Effector CD4-positive, alpha-beta T cell (primary cell): ENCODE data around the gene TMEM214.
A peak's percentile ranks its signal among the peaks of the same experiment; 100 is the strongest.

Experiments used
- DNase-seq: peaks from one replicate; pipeline ENCODE4 v3.0.0-alpha.2; 2020
- total RNA-seq: gene quantifications from one replicate; lab custom pipeline; 2026; lab: John Stamatoyannopoulos, UW

TMEM214 gene, protein sequence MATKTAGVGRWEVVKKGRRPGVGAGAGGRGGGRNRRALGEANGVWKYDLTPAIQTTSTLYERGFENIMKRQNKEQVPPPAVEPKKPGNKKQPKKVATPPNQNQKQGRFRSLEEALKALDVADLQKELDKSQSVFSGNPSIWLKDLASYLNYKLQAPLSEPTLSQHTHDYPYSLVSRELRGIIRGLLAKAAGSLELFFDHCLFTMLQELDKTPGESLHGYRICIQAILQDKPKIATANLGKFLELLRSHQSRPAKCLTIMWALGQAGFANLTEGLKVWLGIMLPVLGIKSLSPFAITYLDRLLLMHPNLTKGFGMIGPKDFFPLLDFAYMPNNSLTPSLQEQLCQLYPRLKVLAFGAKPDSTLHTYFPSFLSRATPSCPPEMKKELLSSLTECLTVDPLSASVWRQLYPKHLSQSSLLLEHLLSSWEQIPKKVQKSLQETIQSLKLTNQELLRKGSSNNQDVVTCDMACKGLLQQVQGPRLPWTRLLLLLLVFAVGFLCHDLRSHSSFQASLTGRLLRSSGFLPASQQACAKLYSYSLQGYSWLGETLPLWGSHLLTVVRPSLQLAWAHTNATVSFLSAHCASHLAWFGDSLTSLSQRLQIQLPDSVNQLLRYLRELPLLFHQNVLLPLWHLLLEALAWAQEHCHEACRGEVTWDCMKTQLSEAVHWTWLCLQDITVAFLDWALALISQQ
- total RNA-seq, result 27.6 reads per million, percentile 54 among the genes with 10 or more reads in this experiment

DNA sequence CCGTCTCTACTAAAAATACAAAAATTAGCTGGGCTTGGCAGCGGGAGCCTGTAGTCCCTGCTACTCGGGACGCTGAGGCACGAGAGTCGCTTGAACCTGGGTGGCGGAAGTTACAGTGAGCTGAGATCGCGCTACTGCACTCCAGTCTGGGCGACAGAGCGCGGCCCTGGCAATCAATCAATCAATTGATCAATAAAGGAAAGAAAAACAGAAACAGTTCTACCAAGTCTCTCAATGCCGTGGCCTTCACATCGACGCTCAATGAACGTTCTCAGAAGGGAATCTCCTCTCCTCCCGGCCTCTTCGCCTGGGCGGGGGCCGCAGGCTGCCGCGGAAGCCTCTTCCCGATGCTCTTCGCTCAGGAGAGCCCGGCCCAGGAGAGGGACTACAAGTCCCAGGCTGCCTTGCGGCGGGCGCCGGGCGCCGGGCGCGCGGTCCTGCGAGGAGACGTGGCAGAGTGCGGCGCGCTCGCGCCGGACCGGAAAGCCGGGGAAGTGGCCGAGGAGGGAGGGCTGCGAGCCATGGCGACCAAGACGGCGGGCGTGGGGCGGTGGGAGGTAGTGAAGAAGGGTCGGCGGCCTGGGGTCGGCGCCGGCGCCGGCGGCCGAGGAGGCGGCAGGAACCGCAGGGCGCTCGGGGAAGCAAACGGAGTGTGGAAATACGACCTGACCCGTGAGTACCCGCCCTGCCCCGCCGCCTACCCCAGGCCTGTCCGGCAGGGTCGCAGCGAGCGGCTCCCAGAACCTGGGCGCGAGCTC, at the start of gene TMEM214:
Gene TMEM214 (plus strand): TSS at position 471 of the 758 bp plus-strand sequence. CDS start 51 bp downstream, at position 522.
- peak; percentile 71 for DNase-seq

DNA sequence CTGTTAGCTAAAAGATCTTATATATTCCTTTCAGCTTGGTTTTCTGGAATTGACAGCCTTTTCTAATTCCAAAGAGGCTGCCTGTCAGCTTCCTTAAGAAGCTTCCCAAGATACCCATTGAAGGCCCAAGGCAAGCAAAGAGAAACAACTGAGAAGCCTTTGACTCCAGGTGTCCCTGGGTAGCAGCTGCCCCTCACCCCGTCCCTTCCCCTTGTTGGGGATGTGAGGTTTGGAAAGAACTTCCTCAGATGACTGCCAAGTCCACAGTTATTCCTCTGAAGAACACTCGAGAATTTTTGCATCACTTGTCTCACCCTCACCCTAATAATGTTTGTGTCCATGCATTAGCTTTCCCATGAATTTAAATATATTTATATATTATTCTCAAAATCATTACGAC, 49.0 kb upstream of the TMEM214 start:
- DNase-seq, result no peak

DNA sequence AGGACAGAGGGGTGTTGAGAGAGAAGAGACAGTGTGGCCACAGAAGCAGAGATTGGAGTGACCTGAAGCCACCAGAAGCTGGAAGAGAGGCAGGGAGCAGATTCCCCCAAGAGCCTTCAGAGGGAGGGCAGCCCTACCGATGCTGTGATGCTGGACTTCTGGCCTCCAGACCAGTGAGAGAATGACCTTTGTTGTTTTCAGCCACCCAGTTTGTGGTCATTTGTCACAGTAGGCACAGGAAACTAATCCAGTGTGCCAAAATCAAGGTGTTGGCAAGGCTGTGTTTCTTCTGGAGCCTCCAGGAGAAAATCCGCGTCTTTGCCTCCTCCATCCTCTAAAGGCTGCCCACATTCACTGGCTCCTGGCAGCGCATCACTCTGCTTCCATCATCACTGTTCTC, 47.0 kb upstream of the TMEM214 start:
- DNase-seq, result no peak

DNA sequence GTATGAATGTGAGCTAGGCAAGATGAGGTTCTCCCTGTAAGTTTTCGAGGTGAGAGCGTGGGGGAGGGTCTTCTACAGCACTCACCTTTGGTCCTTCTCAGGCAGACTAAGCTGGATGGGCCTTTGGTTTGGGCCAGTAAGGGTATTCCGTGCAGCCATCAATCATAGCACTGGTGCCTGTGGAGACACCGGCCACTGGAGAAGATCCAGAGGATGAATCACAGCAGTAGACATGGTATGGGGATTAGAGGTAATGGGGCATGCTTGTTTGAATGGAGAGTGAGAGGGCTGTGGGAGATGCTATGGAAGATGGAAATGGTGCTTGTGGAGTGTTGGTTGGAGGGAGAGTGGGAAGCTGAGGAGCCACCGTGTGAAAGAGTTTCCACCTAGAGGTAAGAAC, 46.2 kb upstream of the TMEM214 start:
- no peak for DNase-seq

DNA sequence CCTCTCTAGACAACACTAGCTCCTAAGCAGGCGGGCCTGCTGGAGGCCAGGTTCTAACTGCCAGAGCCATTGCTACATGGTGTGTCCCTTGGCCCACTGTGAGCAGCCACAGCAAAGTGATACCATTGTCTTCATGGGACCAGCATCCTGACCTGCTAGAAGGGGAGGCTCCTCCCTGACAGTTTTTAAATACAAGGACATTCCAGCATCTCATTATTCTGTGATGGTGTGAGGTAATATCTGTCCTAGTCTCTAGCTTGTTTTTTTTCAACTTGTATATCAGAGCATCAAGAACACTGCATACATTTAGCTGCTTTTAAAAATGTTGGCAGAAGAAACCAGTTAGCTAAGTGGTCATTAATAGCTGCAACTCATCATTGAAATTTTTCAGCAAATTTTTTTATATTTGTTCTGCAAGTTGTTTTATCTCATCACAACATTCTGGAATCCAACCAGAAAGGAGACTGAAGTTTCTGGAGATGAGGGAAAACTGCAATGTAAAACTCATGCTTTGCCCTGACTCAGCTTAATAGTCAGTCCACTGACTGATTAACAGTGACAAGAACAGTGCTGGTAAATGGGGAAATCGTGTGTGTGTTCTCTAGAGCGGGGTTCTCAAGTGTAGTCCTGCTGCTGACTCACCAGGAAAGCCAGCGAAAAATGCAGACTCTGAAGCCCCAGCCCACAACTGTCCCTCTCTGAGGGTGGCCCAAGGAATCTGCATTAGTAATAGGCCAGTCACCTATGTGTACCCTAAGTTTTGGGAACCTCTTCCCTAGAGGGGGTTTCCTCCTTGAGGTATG, 44.5 kb upstream of the TMEM214 start:
- no peak for DNase-seq

DNA sequence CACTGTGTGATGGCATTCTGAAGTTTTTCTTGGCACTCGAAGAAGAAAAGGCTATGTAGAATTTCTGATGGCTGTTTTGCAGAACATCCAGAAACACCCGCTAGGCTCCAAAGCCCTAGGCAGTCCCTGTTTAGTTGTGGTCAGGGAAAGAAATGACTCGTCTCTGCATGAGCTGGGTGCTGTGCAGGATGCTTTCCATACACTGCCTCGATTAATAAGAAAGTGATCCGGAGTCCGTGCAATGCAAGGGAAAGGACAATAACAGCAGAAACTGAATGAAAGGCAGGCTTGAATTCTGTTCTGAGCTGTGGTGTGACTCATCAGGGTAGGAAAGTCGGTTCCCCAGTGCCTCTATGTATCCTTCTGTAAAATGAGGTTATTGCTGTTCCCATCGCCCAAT, 43.6 kb upstream of the TMEM214 start:
- no peak for DNase-seq

DNA sequence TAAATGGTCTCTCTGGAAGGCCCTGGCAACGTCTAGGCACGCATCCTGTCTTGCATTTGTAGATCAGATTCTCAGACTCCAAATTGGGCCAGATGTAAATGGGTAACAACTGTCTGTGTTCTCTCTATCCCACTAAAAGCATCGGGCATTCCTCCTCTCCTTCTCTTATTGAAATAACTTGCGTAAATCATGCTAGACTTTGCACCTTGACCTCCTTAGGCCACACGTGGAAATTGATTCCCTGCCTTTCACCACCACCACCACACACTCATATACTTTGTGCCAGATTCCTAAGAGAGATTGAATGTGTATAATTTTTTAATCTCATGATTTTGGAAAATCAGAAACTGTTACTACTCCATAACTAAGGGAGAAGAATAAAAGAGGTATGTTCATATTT, 41.0 kb upstream of the TMEM214 start:
- no peak for DNase-seq

DNA sequence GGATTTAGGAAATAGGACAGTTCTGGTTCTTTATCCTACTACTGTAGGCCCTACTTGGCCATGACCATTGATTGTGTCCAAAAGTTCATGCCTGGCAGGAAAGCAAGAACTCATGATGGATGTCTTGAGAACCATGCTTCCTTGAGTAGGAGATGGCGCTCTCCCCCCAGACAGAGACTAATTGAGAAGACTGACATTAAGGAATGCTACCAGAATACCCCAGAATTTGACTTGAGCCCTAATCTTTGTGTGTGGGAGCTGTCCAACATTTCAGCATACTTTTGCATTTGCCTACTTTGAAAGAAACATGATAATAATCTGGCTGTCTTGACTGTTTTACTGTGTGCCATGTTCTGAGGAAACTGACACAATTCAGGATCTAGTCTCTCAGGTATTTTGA, 39.0 kb upstream of the TMEM214 start:
- DNase-seq, result no peak

DNA sequence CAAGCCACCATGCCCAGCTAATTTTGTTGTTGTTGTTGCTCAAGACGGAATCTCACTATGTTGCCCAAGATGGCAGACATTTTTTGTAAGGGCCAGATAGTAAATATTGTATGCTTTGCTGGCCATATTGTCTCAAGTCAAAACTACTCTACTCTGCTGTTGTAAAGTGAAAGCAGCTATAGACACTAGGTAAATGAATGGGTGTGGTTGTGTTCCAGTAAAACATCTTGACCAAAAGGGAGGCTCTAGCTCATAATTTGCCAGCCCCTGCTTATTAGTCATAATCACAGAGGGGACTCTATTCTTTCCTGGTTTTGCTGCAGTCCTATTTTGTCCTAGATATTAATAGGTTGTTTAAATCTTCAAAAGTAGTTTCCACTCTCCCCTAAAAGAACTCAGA, 37.8 kb upstream of the TMEM214 start:
- no peak for DNase-seq

DNA sequence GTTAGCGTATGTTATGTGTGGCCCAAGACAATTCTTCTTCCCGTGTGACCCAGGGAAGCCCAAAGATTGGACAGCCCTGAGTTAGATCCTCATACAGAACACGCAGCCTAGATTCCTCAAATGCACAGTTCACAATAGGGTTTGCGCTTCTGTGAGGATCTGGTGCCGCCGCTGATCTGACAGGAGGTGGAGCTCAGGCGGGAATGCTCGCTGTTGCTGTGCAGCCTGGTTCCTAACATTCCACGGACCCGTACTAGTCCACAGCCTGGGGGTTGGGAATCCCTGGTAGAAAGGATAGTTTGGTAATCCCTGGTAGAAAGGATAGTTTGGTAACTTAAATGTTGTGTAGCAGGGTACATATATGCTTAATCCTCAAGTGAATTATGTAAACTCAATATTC, 35.4 kb upstream of the TMEM214 start:
- no peak for DNase-seq

DNA sequence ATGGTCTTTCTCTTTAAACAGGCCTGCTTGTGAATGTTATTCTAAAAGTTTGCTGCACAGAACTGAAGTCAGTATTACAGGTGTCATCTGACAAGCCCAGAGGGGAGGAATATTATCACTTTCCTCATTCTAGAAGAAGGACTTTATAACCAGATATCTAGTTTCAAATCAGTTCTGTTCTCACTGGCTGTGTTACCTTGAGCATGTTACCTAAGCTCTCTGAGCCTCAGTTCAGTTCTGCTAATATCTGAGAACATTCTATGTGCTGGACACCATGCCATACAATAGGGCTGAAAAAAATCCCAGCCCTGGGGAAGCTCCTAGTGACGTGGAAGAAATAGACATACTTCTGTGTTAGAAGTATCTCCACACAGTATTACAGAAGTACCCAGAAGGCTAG, 34.4 kb upstream of the TMEM214 start:
- no peak for DNase-seq

DNA sequence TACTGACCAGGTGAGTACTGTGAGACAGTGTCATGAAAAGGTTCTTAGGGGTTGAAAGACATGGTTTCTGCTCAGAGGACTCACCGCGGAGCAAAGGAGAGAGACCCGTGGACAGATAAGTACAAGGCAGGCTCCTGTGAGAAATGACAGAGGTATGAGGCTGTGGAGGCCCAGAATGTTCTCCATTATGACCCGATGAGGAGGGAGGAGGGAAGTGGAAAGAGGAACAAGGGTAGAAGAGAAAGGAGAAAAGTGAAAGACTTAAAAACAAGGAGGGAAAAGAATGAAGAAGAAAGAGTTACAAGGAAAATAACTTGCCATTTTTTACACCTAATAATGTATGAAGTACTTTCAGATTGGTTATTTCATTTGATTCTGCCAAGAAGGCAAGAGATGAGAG, 32.5 kb upstream of the TMEM214 start:
- no peak for DNase-seq

DNA sequence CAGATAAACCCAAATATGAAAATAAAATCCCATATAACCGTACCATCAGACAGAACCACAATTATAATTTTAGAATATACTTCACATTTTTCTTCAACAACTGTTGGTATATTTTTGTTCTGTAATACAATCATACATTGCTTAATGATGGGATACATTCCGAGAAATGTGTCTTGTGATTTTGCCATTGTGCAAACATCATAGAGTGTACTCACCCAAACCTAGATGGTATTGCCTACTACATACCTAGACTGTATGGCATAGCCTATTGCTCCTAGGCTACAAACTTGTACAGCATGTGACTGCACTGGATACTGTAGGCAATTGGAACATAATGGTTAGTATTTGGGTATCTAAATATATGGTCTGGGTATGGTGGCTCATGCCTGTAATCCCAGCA, 31.8 kb upstream of the TMEM214 start:
- DNase-seq, result no peak

DNA sequence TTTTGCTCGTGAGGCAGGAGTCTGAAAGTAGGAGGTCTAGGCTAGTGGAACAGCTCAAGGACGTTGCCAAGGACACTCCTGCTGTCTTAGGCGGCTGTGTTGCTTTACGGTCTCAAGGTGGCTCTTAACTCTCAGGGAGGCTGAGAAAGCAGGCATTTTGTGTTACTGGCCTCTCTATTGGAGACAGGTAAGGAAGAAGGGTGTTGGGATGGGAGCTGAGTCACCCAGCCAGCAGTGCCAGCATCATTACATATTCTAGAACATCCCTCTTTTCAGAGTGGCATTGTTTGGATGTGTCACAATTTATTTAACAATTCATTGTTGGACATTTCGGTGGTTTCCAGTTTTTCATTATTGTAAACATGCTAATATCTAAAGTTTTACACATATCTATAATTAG, 30.8 kb upstream of the TMEM214 start:
- no peak for DNase-seq

DNA sequence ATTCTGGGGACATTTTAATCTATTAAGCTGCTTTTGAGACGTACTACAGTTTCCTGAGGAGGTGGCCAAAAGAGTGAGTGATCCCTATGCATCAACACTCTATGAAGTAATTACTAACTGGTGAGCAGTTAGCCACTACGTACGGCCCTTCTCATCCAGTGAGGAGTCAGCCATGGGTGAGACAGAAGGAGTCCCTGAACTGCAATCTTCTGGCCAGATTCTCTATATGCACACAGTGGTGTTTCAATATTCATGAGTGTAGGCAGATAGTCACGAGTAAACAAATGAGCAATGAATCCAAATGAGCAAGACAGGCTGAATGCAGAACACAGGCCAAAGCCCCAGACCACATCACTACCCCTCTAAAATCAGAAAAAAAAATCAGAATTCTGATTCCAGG, 29.8 kb upstream of the TMEM214 start:
- no peak for DNase-seq

DNA sequence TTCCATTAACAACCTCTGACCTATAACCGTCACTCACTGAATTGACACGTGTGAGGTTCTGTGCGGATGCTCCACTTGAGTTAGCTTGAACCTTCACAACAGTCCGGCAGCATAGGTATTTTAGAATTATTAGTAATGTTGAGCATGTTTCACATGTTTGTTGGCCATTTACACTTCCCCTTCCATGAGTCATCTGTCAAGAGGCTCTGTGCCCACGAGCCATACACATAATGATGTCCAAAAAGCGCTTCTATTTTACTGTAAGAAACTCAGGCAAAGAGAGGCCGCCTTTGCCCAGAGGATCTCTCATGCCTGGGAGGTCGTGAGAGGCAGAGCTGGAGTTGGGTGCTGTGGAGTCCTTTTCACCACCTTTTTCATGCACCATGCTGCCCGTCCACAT, 28.9 kb upstream of the TMEM214 start:
- no peak for DNase-seq

DNA sequence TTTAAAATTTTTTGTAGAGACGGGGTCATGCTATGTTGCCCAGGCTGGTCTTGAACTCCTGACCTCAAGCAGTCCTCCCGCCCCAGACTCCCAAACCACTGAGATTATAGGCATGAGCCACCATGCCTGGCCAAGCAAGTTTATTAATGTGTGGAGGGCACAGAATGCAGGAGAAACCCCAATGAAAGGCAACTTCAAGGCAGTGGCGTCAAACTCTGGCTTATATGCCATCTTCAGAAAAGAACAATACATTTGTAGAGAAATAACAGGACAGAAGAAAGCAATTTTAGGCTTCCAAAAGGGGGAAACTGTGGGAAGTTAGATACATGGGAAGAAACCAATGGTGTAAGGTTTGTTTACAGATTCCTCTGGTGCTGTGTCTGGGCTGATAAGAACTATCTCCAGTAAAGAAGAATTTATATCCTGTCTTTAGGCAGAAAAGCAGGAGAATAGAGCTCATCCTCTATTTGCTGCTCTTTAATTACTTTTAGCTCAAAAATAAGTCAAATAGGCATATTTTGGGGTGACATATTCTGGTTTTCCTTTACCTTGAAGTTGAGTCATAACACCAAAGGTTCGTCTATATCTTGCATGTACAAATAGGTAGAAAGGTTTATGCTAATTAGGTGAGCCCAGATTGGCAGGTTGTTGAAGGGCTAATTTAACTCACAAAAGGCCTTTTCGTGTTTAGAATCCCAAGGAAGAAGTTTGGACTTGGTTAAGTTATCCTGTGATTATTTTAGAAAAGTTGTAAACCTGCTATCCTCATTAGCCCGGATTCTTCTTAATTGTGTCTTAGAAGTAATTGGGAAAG, 26.0 kb upstream of the TMEM214 start:
- DNase-seq, result no peak

DNA sequence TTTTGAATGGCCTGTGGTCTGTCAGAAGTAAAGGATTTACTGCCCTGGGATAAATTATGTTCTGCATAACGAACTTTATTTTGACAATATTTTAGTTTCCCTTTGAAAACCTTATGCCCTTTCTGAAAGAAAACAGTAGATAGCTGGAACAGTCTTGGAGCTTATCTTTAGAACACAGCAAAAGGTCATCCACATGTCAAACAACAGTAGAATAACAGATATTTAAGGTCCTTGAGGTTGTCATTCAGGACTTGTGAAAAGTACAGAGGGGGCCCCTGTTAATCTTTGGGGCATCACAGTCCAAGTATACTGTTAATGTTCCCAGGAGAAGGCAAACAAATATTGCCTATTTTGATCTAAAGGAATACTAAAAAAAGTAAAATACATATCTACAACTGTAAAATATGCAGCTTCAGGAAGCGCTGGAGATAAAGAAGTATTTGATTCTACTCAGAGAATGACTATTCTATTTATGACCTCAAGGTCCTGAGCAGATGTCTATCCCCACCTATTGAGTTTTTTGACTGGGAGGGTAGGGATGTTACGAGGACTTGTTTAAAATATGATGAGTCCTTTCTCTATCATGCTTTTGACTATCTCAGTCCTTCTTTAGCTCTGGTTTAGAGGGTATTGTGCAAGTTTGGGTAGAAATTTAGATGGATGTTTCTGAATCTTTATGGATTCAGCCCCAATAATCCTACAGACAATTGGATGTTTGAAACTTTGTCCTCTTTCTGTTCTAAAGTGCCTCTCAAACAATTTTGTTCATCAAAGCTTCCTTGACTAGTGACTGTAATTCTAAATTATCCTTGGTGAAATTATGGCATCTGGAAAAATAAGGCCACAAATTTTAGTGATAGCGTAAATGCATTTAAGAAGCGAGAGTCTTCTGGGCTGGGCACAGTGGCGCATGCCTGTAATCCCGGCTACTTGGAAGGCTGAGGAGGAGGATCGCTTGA, 25.1 kb upstream of the TMEM214 start:
- no peak for DNase-seq

DNA sequence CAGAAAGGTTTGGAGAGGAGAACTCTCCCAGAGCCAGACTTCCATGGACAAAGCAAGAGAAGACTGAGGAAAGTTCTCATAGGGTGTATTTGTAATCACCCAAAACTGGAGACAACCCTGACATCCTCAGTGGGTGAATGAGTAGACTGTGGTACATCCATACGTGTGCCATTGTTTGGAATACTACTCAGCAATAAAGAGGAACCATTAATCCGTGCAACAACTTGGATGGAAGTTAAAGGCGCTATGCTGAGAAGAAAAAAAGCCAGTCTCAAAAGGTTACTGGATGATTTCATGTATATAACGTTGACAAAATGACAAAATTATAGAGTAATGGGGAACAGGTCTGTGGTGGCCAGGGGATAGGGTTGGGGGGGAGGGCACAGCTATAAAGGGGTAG, 24.1 kb upstream of the TMEM214 start:
- DNase-seq, result no peak

DNA sequence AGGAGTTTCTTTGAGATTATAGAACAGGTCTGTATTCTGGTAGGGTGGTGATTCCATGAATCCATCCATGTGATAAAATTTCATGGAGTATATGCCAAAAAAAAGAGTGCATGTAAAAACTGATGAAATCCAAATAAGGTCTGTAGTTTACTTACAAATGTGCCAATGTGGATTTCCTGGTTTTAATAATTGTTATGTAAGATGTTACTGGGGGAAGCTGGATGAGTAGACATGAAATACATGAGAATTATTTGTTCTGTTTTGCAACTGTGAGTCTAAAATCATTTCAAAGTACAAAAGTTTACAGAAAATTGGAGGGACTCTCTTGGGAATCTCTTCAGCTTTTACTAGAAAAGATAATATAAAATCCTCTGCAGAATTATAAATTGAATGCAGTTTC, 23.7 kb upstream of the TMEM214 start:
- DNase-seq, result no peak

DNA sequence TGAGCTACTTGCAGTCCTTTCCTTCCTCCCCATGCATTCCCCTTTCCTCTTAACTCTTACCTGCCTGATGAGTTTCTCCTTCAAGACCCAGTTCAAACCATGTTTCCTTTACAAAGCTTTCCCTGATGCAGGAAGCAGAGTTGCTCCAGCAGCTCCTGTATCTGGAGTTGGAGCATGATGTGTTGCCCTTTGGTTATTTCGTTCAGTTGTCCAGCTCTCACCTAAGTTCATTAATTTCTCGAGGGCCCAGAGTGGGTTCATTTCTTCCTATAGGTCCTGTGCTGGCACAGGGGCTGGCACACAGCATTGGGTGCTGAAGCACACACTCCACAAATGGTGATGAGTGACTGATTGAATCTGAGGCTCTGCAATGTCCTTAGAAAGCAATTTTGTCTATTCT, 23.0 kb upstream of the TMEM214 start:
- DNase-seq, result no peak
